ENCODE results near the gene ACSL3.

The ACSL3 gene

DNA sequence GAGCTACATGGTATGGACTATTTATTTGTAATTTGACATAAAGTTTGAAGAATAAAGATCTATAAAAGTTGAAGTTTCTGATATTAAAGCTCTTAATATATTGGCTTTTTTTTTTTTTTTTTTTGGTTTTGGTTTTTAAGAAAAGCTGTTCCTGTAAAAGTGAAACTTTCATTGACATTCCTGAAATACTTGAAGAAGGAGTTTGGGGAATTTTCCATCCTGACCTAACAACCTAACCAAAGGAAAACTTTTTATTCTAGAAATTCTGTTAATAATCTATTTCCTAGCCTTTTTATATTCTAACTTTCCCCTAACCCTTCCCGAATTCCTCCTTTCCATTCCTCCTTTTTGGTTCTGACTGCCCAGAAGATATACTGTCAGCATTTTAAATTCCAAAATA is 83.7 kb downstream of the ACSL3 start:
- no peak for DNase-seq

GRCh38 chr2:222944971-222945740 is 84.3 kb downstream of the ACSL3 start:
- DNase-seq, result no peak

- no peak for DNase-seq
Measured at GRCh38 chr2:222945887-222946286, 85.1 kb downstream of the ACSL3 start.

DNA sequence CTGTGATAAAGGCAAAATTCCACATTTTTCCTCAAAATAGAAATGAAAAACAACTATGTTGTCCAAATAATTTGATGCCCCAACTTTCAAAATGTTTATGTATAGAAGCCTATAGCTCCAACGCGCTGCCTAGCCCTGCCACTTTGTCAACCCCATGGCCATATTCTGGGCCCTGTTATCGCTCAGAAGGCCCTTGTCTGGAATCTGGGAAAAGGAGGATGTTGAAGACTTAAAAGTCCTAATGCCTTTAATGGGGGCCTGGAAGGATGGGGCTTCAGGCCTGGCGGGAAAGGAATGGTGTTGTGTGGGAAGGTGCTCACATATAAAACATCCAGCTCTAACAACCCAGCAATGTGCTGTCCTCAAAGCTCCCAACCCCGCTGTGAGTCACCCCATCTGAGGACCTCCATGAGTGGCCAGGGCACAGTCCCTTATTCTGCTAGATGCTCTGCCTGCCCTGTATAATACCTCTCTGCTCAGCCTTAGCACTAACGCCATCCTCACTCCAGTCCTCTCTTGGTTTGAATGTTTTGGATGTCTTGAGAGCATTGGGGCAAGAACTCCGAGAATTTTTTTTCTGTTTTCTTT is 86.0 kb downstream of the ACSL3 start:
- peak; percentile 9 for DNase-seq

- DNase-seq, result no peak
Measured at GRCh38 chr2:222949073-222949472, 88.2 kb downstream of the ACSL3 start.

DNA sequence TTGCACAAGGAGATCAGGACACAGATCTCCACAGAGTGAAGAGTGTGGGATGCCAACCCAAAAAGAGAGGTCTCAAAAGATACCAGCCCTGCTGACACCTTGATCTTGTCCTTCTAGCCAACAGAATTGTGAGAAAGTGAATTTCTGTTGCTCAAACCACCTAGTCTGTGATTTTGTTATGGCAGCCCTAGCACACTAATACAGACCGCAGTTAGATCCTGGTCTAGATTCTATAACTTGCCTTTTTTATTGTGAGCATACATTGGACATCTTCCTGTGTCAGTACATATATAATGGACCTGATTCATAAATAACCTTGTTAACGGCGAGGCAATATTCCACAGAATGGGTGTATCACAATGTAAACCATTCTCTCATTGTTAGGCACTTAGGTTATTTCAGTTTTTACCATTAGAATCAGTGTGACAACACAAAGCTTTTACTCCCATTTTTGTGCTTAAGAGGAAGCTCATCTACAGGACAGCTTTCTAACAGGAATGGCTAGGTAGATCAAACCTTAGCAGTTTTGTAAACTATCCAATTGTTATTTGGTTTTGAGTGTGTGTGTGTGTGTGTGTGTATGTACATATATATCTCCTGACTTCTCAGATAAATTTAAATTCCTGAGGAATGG is 89.0 kb downstream of the ACSL3 start:
- no peak for DNase-seq

- DNase-seq, result peak; percentile 34
Measured at GRCh38 chr2:222950638-222951285, 89.9 kb downstream of the ACSL3 start.

- peak; percentile 51 for DNase-seq
Measured at GRCh38 chr2:222952204-222952603, 91.4 kb downstream of the ACSL3 start.

GRCh38 chr2:222955008-222955407 is 94.2 kb downstream of the ACSL3 start:
- DNase-seq, result no peak

- no peak for DNase-seq
Measured at GRCh38 chr2:222959358-222959757, 98.5 kb downstream of the ACSL3 start.

DNA sequence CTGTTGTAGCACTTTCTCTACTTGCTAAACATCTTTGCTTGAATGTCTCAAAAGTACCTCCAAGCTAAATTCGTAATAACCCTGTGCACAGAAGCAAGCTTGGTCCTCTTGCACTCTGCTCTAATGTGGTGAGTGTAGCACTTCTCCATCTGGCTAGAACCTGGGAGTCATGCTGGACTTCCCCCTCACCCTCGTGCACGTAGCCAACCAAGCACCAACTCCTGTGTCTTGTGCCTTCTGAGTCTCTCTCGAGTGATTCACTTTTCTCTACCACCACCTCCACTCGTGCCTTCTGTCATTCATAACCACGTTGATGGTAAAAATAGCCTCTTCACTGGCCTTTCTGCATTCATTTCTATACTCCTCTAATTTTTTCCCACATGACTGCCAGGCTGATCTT is 99.3 kb downstream of the ACSL3 start:
- no peak for DNase-seq

DNA sequence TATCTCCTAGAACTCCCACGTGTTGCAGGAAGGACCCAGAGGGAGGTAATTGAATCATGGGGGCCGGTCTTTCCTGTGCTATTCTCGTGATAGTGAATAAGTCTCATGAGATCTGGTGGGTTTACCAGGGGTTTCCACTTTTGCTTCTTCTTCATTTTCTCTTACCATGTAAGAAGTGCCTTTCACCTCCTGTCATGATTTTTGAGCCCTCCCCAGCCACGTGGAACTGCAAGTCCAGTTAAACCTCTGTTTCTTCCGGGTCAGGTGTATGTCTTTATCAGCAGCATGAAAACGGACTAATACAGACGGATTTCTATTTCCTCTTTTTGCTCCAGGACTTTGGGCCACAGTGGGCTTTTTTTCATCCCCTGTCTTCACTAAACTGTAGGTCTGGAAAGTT is 102.8 kb downstream of the ACSL3 start:
- no peak for DNase-seq

GRCh38 chr2:222964376-222965031 is 103.7 kb downstream of the ACSL3 start:
- DNase-seq, result no peak

DNA sequence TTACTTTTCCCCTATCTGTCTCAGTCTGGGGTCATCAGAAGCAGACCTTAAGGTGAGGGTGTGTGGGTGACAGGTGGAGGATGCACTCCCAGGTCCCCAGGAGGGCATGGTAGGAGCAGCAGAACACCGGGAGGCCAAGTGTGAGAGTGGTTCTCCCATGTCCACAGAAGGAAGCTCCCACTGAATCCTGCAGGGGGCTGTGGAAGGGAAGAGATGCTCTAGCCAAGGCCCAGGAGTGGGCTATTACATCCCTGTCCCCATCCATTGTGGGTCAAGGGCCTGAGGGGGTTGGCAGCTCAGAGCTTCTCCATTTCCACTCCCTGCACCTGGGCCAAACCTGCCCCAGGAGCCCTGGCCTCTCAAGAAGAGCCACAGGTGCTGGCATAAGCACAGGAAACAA is 104.7 kb downstream of the ACSL3 start:
- no peak for DNase-seq

- DNase-seq, result no peak
Measured at GRCh38 chr2:222968550-222969155, 107.8 kb downstream of the ACSL3 start.

DNA sequence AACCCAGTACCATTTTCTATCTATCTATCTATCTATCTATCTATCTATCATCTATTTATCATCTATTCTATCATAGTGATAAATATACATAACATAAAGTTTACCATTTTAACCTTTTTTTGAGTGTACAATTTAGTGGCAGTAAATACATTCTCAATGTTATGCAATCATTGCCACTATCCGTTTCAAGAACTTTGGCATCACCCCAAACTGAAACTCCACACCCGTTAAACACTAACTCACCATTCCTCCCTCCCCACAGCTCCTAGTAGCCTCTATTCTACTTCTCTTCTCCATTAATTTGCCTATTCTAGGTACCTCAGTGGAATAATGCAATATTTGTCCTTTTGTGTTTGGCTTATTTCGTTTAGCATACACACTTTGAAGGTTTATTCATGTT is 108.7 kb downstream of the ACSL3 start:
- no peak for DNase-seq

DNA sequence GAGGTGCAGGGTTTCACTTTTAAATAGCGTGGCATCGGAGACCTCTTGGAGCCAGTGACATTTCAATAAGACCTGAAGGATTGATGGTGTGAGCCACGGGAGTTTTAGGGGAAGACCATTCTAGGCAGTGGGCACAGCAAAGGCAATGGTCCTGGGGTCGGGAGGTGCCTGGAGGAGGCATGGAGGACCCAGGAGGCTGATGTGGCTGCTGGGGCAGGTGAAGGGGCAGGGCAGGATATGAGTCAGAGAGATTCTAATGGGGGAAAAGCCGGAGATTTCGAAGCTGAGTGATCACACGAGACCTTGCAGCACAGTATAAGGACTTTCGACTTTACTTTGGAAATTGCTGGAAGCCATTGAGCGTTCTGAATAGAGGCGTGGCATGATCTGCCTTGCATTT is 111.6 kb downstream of the ACSL3 start:
- no peak for DNase-seq

DNA sequence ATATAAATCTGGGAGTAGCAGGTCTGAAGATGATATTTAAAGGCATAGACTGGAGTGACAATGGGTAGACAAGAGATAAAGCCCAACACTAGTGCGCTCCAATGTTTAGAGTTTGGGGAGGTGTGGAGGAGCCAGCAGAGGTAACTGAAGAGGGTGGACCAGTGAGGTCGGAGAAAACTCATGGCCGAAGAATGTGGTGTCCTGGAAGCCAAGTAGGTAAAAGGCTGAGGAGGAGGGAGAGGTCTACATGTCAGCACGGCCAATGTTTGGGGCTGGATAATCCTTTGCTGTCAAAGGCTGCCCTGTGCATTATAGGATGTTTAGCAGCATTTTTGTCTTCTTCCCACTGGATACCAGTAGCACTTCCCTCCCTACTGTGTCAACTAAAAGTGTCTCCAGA is 112.4 kb downstream of the ACSL3 start:
- no peak for DNase-seq

DNA sequence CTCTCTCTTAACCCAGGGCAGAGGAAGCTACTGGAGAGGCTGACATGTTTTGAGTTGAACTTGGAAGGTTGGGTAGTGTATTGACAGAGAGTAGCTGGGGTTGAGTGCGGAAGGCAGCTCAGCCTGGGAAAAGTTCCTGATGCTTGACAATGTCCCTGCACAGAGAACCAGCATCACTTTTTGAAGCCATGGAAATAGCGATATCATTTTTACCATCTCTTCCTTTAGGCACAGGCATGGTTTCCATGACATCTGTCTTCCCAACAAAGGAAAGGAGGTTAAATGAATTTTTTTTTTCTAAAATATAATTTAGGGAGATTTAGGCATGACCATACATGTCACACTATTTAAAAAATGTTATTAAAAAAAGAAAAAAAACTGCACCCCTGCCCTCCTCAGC is 112.9 kb downstream of the ACSL3 start:
- no peak for DNase-seq

- peak; percentile 47 for DNase-seq
Measured at GRCh38 chr2:222976521-222977061, 115.8 kb downstream of the ACSL3 start.

GRCh38 chr2:222977121-222977520 is 116.3 kb downstream of the ACSL3 start:
- no peak for DNase-seq

GRCh38 chr2:222978850-222979249 is 118.0 kb downstream of the ACSL3 start:
- DNase-seq, result no peak

GRCh38 chr2:222979484-222979883 is 118.6 kb downstream of the ACSL3 start:
- DNase-seq, result no peak

Data from NCI-H82 (cell line).